OCI-LY1 (cell line): ENCODE measurements around the gene PAX2.

Experiments used
- H2AFZ ChIP-seq: fragments of 200-600 bp; sonication (generic), shearing (Covaris generic); 2 replicates; pipeline ENCODE4 v1.6.0; 2014; ENCODE audit warnings: antibody characterized with exemption, mild to moderate bottlenecking, low read length
- H3F3A ChIP-seq: fragments of 200-600 bp; sonication (generic), shearing (Covaris generic); 2 replicates; pipeline ENCODE4 v1.6.0; 2014; ENCODE audit warnings: mild to moderate bottlenecking, antibody characterized with exemption, low read length, moderate library complexity; ENCODE audit not compliant: insufficient read depth
- H3K27ac ChIP-seq: fragments of 200-600 bp; sonication (generic); 2 replicates; pipeline ENCODE4 v1.5.1; 2014; ENCODE audit warnings: low read length, mixed run types, mild to moderate bottlenecking, low read depth; ENCODE audit not compliant: poor library complexity, severe bottlenecking
- H3K27me3 ChIP-seq: fragments of 200-600 bp; sonication (generic); 2 replicates; pipeline ENCODE4 v1.6.0; 2014; ENCODE audit warnings: antibody characterized with exemption, mild to moderate bottlenecking, low read length, moderate library complexity; ENCODE audit not compliant: insufficient read depth
- H3K36me3 ChIP-seq: fragments of 200-600 bp; sonication (generic); 2 replicates; pipeline ENCODE4 v1.6.1; 2014; ENCODE audit warnings: mild to moderate bottlenecking, antibody characterized with exemption, low read length, moderate library complexity, mixed read lengths; ENCODE audit not compliant: insufficient read depth
- H3K4me1 ChIP-seq: fragments of 200-600 bp; sonication (generic); 2 replicates; pipeline ENCODE4 v1.5.1; 2014; ENCODE audit warnings: mild to moderate bottlenecking, low read length, moderate library complexity; ENCODE audit not compliant: insufficient read depth, severe bottlenecking
- H3K4me2 ChIP-seq: fragments of 200-600 bp; sonication (generic), shearing (Covaris generic); 2 replicates; pipeline ENCODE4 v1.6.1; 2014; ENCODE audit warnings: low read length
- H3K4me3 ChIP-seq: fragments of 200-600 bp; sonication (generic); 2 replicates; pipeline ENCODE4 v1.5.1; 2014; ENCODE audit warnings: low read length, low read depth, mild to moderate bottlenecking, mixed read lengths; ENCODE audit not compliant: poor library complexity, severe bottlenecking
- H3K79me2 ChIP-seq: fragments of 200-600 bp; shearing (Covaris generic); 2 replicates; pipeline ENCODE4 v1.6.1; 2016; ENCODE audit warnings: mixed run types, low read length, mixed read lengths; ENCODE audit not compliant: insufficient read depth
- H3K9ac ChIP-seq: fragments of 200-600 bp; sonication (generic), shearing (Covaris generic); 2 replicates; pipeline ENCODE4 v1.6.1; 2014; ENCODE audit warnings: mild to moderate bottlenecking, low read length, mixed read lengths
- H3K9me2 ChIP-seq: fragments of 200-600 bp; sonication (generic), shearing (Covaris generic); 2 replicates; pipeline ENCODE4 v1.6.1; 2014; ENCODE audit warnings: low read depth, mild to moderate bottlenecking, low read length, mixed read lengths
- H3K9me3 ChIP-seq: fragments of 200-600 bp; shearing (Covaris generic); 2 replicates; pipeline ENCODE4 v1.6.1; 2014; ENCODE audit warnings: low read length, mixed read lengths
- H4K20me1 ChIP-seq: fragments of 200-600 bp; sonication (generic), shearing (Covaris generic); 2 replicates; pipeline ENCODE4 v1.6.0; 2016; ENCODE audit warnings: mild to moderate bottlenecking, low read length; ENCODE audit not compliant: insufficient read depth
- EZH2 ChIP-seq: fragments of 200-600 bp; sonication (generic), shearing (Covaris generic); IDR thresholded peaks from 2 replicates; pipeline ENCODE4 v1.8.0; 2017; ENCODE audit warnings: borderline replicate concordance, mixed run types, mild to moderate bottlenecking, antibody characterized with exemption, low read length, moderate library complexity, mixed read lengths
- TF ChIP-seq, protein P1 (sequence below): fragments of 200-600 bp; sonication (generic), shearing (Covaris generic); IDR thresholded peaks from 2 replicates; pipeline ENCODE4 v1.5.1; 2017; ENCODE audit warnings: mild to moderate bottlenecking, antibody characterized with exemption, low read length, moderate library complexity, mixed read lengths

PAX2 gene

GRCh38 chr10:100761191-100761590, 15.8 kb downstream of the PAX2 start:
- no peak overlapping the region for H3K4me2 ChIP-seq
- H3K27me3 ChIP-seq = no peaks in the 10 kb centered on the region
- H3K79me2 ChIP-seq = no peaks in the 10 kb centered on the region
- no peak overlapping the region for H3K4me3 ChIP-seq
- no peaks in the 10 kb centered on the region for H3K4me1 ChIP-seq
- no peaks in the 10 kb centered on the region for H3K9me3 ChIP-seq
- H2AFZ ChIP-seq = no peak overlapping the region
- no peaks in the 10 kb centered on the region for H3F3A ChIP-seq
- H3K27ac ChIP-seq = no peak overlapping the region
- no peaks in the 10 kb centered on the region for H3K36me3 ChIP-seq
- no peaks in the 10 kb centered on the region for H4K20me1 ChIP-seq
- no peak for TF ChIP-seq EZH2
- TF ChIP-seq, protein P1, sequence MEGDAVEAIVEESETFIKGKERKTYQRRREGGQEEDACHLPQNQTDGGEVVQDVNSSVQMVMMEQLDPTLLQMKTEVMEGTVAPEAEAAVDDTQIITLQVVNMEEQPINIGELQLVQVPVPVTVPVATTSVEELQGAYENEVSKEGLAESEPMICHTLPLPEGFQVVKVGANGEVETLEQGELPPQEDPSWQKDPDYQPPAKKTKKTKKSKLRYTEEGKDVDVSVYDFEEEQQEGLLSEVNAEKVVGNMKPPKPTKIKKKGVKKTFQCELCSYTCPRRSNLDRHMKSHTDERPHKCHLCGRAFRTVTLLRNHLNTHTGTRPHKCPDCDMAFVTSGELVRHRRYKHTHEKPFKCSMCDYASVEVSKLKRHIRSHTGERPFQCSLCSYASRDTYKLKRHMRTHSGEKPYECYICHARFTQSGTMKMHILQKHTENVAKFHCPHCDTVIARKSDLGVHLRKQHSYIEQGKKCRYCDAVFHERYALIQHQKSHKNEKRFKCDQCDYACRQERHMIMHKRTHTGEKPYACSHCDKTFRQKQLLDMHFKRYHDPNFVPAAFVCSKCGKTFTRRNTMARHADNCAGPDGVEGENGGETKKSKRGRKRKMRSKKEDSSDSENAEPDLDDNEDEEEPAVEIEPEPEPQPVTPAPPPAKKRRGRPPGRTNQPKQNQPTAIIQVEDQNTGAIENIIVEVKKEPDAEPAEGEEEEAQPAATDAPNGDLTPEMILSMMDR = no peak
- no peaks in the 10 kb centered on the region for H3K9me2 ChIP-seq
- no peak overlapping the region for H3K9ac ChIP-seq

DNA sequence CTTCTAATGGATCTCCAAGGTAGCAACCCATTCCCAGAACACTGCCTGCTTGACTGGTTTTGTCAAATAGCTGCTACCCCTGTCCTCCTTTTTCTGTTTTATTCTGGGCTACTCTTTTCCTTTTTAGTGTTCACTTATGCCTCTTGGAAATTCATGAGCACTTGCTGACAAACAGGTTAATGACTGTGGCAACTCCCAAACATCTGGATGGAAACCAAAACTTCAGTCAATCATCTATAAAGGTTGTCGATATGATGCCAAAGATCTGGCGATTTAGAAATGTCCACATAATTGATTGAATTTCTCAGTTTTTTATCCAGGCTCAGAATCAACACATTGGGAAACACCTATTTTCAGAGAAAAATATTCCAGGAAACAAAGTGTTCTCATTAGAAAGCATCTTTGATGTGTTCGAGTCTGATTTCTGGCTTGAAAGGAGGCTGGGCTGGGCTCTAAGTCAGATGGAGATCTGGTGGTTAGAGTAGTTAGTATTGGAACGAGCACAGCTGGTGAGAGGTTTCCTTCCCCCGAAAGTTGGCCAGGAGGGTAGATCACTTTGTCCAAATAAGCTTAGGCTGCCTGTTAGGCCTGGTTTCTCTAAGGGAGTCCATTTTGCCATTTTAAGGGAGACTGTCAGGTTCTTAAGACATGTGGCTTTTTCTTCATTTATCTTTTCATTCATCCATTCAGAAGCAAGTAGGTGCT, 17.8 kb downstream of the PAX2 start:
- Histone ChIP-seq H3K79me2 (no peaks in the 10 kb centered on the region), H3K4me2 (no peak overlapping the region), H3K4me1 (no peaks in the 10 kb centered on the region), H3K27me3 (no peaks in the 10 kb centered on the region), H3K36me3 (no peaks in the 10 kb centered on the region), H4K20me1 (no peaks in the 10 kb centered on the region), H3F3A (no peaks in the 10 kb centered on the region), H3K4me3 (no peak overlapping the region), H3K9me2 (no peaks in the 10 kb centered on the region), H3K9ac (no peak overlapping the region), H3K27ac (no peak overlapping the region), H3K9me3 (no peaks in the 10 kb centered on the region), H2AFZ (no peak overlapping the region)
- TF ChIP-seq EZH2 = no peak
- TF ChIP-seq, protein P1 = no peak

GRCh38 chr10:100766693-100767421, 21.5 kb downstream of the PAX2 start:
- Histone ChIP-seq H2AFZ (no peak overlapping the region), H4K20me1 (no peaks in the 10 kb centered on the region), H3K27ac (no peak overlapping the region), H3K9ac (no peak overlapping the region), H3K4me1 (no peaks in the 10 kb centered on the region), H3K9me3 (no peaks in the 10 kb centered on the region), H3K9me2 (no peaks in the 10 kb centered on the region), H3K79me2 (no peaks in the 10 kb centered on the region), H3F3A (no peaks in the 10 kb centered on the region), H3K4me3 (no peak overlapping the region), H3K4me2 (no peak overlapping the region), H3K27me3 (no peaks in the 10 kb centered on the region), H3K36me3 (no peaks in the 10 kb centered on the region)
- TF ChIP-seq EZH2 = no peak
- TF ChIP-seq, protein P1 = no peak
